HCT116 (cell line): ENCODE results near the gene EBLN1. TPM values are rescaled to one million over a fixed set of nuclear protein-coding genes. Genes with fewer than 3 reads are reported as not detected.

ENCODE experiments used
- ATAC-seq: fragments of 200-7000 bp; cut with Tn5 transposase; 2 replicates; pipeline ENCODE4 v1.9.1; 2020; ENCODE audit warnings: mild to moderate bottlenecking, moderate library complexity
- BruUV-seq: library from RNA; stranded (reverse); fragments of 400-500 nt; replicated peaks from 2 replicates; lab custom pipeline; 2021; lab: Mats Ljungman, UMichigan
- CTCF ChIA-PET: fragments of 300-600 bp; sonication (Branson Sonifier 250); formaldehyde crosslinking; loops from one replicate; lab custom pipeline; 2021; ENCODE audit warnings: antibody characterized with exemption; lab: Charles Lee
- POLR2A ChIA-PET: fragments of 300-600, 350-600 bp; sonication (Branson Sonifier 250); formaldehyde crosslinking; loops from one replicate; lab custom pipeline; 2021; ENCODE audit warnings: antibody characterized with exemption; lab: Charles Lee
- RAD21 ChIA-PET, 2 experiments: fragments of 300-600 bp; sonication (Branson Sonifier 250); formaldehyde crosslinking; loops; one replicate each; lab custom pipeline; 2023; ENCODE audit warnings: low total read pairs in 2 of 2; ENCODE audit not compliant: uncharacterized antibody in 2 of 2, unreplicated experiment in 2 of 2, low non-redundant PET in 1 of 2; lab: Charles Lee
- DNase-seq: peaks from one replicate; pipeline ENCODE4 v3.0.0-alpha.2; 2010; ENCODE audit warnings: low read depth, low spot score
- H2AFZ ChIP-seq: fragments of 200-600 bp; shearing (Covaris generic), sonication (generic); 2 replicates; pipeline ENCODE4 v1.6.1; 2017; ENCODE audit warnings: low read depth, mixed run types, mixed read lengths, antibody characterized with exemption, low read length; ENCODE audit not compliant: poor library complexity, severe bottlenecking
- H3K27ac ChIP-seq: 2 replicates; pipeline ENCODE4 v1.5.1; 2012; ENCODE audit warnings: low read depth, low read length
- H3K27me3 ChIP-seq: fragments of 200-600 bp; sonication (generic); 2 replicates; pipeline ENCODE4 v1.6.1; 2016; ENCODE audit warnings: mixed run types, low read length, mixed read lengths; ENCODE audit not compliant: insufficient read depth
- H3K36me3 ChIP-seq, 2 experiments: fragments of 200-500 bp in 1 of 2; fragments of 200-600 bp in 1 of 2; sonication (Bioruptor generic) in 1 of 2; sonication (generic) in 1 of 2; 2 replicates each; pipeline versions ENCODE4 v1.5.1 to v1.6.1; 2014 to 2016; ENCODE audit warnings: low read length in 2 of 2, inconsistent platforms in 1 of 2, mixed read lengths in 1 of 2, mixed run types in 1 of 2; ENCODE audit not compliant: insufficient read depth in 2 of 2, control insufficient read depth in 1 of 2
- H3K4me1 ChIP-seq, 2 experiments: fragments of 200-600 bp in 1 of 2; sonication (generic) in 1 of 2; 2 replicates each; pipeline versions ENCODE4 v1.5.1 to v1.6.1; 2012 to 2017; ENCODE audit warnings: low read length in 2 of 2, inconsistent platforms in 1 of 2, mild to moderate bottlenecking in 1 of 2, mixed read lengths in 1 of 2, mixed run types in 1 of 2, moderate library complexity in 1 of 2; ENCODE audit not compliant: insufficient read depth in 2 of 2, control insufficient read depth in 1 of 2
- H3K4me2 ChIP-seq: fragments of 200-600 bp; sonication (generic); 2 replicates; pipeline ENCODE4 v1.6.1; 2017; ENCODE audit warnings: mixed run types, low read length, mixed read lengths
- H3K4me3 ChIP-seq, 2 experiments: fragments of 200-600 bp in 1 of 2; sonication (generic) in 1 of 2; replicated peaks in 1 of 2; 2 replicates each; pipeline ENCODE4 v1.5.1; 2011 to 2016; ENCODE audit warnings: low read length in 2 of 2, control low read depth in 1 of 2, low read depth in 1 of 2, mild to moderate bottlenecking in 1 of 2, mixed read lengths in 1 of 2, mixed run types in 1 of 2
- H3K79me2 ChIP-seq: fragments of 200-600 bp; sonication (generic); 2 replicates; pipeline ENCODE4 v1.6.1; 2017; ENCODE audit warnings: mild to moderate bottlenecking, mixed run types, low read length, moderate library complexity, mixed read lengths; ENCODE audit not compliant: insufficient read depth
- H3K9ac ChIP-seq: fragments of 200-600 bp; sonication (generic); 2 replicates; pipeline ENCODE4 v1.6.1; 2016; ENCODE audit warnings: low read length, mixed read lengths
- H3K9me2 ChIP-seq: fragments of 200-600 bp; sonication (generic), shearing (Covaris generic); 2 replicates; pipeline ENCODE4 v1.6.1; 2017; ENCODE audit warnings: mixed run types, mild to moderate bottlenecking, moderate library complexity; ENCODE audit not compliant: insufficient read depth
- H3K9me3 ChIP-seq, 2 experiments: fragments of 200-500 bp in 1 of 2; fragments of 200-600 bp in 1 of 2; sonication (Bioruptor generic) in 1 of 2; sonication (generic) in 1 of 2; 2 replicates each; pipeline ENCODE4 v1.6.1; 2014 to 2017; ENCODE audit warnings: low read length in 2 of 2, mixed read lengths in 2 of 2, inconsistent platforms in 1 of 2, low read depth in 1 of 2, mild to moderate bottlenecking in 1 of 2, mixed run types in 1 of 2, moderate library complexity in 1 of 2; ENCODE audit not compliant: control insufficient read depth in 1 of 2, insufficient read depth in 1 of 2
- H4K20me1 ChIP-seq: fragments of 200-600 bp; sonication (generic), shearing (Covaris generic); 2 replicates; pipeline ENCODE4 v1.6.1; 2017; ENCODE audit warnings: mixed run types, mild to moderate bottlenecking, moderate library complexity; ENCODE audit not compliant: insufficient read depth
- CTCF ChIP-seq, 3 experiments: fragments of 200-600 bp in 1 of 3; sonication (generic) in 1 of 3; IDR thresholded peaks in 2 of 3; conservative IDR thresholded peaks in 1 of 3; 2 replicates each; pipeline ENCODE4 v1.5.1; 2012 to 2017; ENCODE audit warnings: low read depth in 2 of 3, low read length in 2 of 3, antibody characterized with exemption in 1 of 3, borderline replicate concordance in 1 of 3, control low read depth in 1 of 3, mild to moderate bottlenecking in 1 of 3, mixed read lengths in 1 of 3, mixed run types in 1 of 3, moderate library complexity in 1 of 3; ENCODE audit not compliant: insufficient read depth in 1 of 3
- REST ChIP-seq: IDR thresholded peaks from 2 replicates; pipeline ENCODE4 v1.6.1; 2012; ENCODE audit warnings: low read depth
- ZFX ChIP-seq: fragments of 450-650 bp; IDR thresholded peaks from 2 replicates; pipeline ENCODE4 v1.6.1; 2017
- intact Hi-C: fragments of 100-400 bp; cut with micrococcal nuclease; formaldehyde crosslinking; loops from 2 replicates; pipeline ENCODE4 v1.10.0; 2022
- total RNA-seq: library from RNA; stranded (reverse); gene quantifications from one replicate; pipeline ENCODE4 v1.2.1, GENCODE V29; 2021; ENCODE audit not compliant: unreplicated experiment

EBLN1 gene
- total RNA-seq, 1 experiment from 2014 or later, result not detected

- Histone ChIP-seq H3K4me1 (peaks cover 4 to 18% of the 10 kb centered on the region in 2 experiments), H3K27me3 (no peaks in the 10 kb centered on the region), H3K4me3 (peak overlapping the region; percentile 47 to 59), H3K79me2 (no peaks in the 10 kb centered on the region), H3K4me2 (peak overlapping the region; percentile 72), H2AFZ (no peak overlapping the region), H3K27ac (peak overlapping the region; percentile 70), H3K36me3 (no peaks in the 10 kb centered on the region), H3K9ac (peak overlapping the region; percentile 70), H3K9me3 (no peaks in the 10 kb centered on the region), H4K20me1 (no peaks in the 10 kb centered on the region), H3K9me2 (no peaks in the 10 kb centered on the region)
- BruUV-seq, result no TSS peak
- RAD21 ChIA-PET, result no interaction called here
- ATAC-seq (peak; percentile 61), DNase-seq (no peak)
- CTCF ChIA-PET, result no interaction called here
- TF ChIP-seq REST, result no peak
- no peak for TF ChIP-seq CTCF (IDR thresholded peaks at IDR 0.05 in 2 of 3, conservative IDR thresholded peaks at IDR 0.05 in 1 of 3; ENCODE audit: borderline replicate concordance in 1 of 3, insufficient read depth in 1 of 3, low read depth in 2 of 3, low read length in 2 of 3)
- peak; percentile 61 for TF ChIP-seq ZFX
- intact Hi-C loops, result loop anchor here (10.0 kb wide), 1 partner anchor 812 kb away; no protein-coding TSS in a partner anchor
- POLR2A ChIA-PET, result no interaction called here
Observed at GRCh38 chr10:22252801-22253579, 35.2 kb upstream of the EBLN1 start.
